Type B pancreatic cell (in vitro differentiated cells): ENCODE measurements around the gene UQCR10. TPM values are rescaled to one million over a fixed set of nuclear protein-coding genes. Genes with fewer than 3 reads are reported as not detected.
A peak's percentile ranks its signal among the peaks of the same experiment; 100 is the strongest.

Source experiments
- DNase-seq: peaks from one replicate; pipeline ENCODE4 v3.0.0; 2021; ENCODE audit warnings: mixed read lengths; ENCODE audit not compliant: unreplicated experiment; ENCODE audit errors: extremely low spot score
- H3K27ac Mint-ChIP-seq: 2 replicates; pipeline ENCODE4 v1.8.0; 2021; ENCODE audit warnings: mild to moderate bottlenecking, mixed read lengths
- H3K27me3 Mint-ChIP-seq: 2 replicates; pipeline ENCODE4 v1.8.0; 2021; ENCODE audit warnings: mixed read lengths
- H3K36me3 Mint-ChIP-seq: 2 replicates; pipeline ENCODE4 v1.8.0; 2021; ENCODE audit warnings: mixed read lengths
- H3K4me1 Mint-ChIP-seq: one replicate; pipeline ENCODE4 v1.8.0; 2021; ENCODE audit warnings: mixed read lengths; ENCODE audit not compliant: unreplicated experiment
- H3K4me3 Mint-ChIP-seq: 2 replicates; pipeline ENCODE4 v1.8.0; 2021; ENCODE audit warnings: mild to moderate bottlenecking, mixed read lengths
- H3K9me3 Mint-ChIP-seq: 2 replicates; pipeline ENCODE4 v1.8.0; 2021; ENCODE audit warnings: mixed read lengths
- CTCF ChIP-seq: fragments of 200-600 bp; sonication (generic); conservative IDR thresholded peaks from 2 replicates; pipeline ENCODE4 v1.5.0; 2021; ENCODE audit warnings: antibody characterized with exemption, mild to moderate bottlenecking
- long read RNA-seq: library from polyadenylated mRNA; unstranded; transcript quantifications from one replicate; pipeline ENCODE4 v2.0.0, GENCODE V29; 2020
- total RNA-seq: library from RNA; stranded (reverse); gene quantifications from 2 replicates; pipeline ENCODE4 v1.2.1, GENCODE V29; 2021; ENCODE audit warnings: low replicate concordance

UQCR10 gene
- 137 and 155 TPM in 2 replicates for total RNA-seq
- long read RNA-seq, transcript UQCR10-202 (2 exons, 584 nt), result minor isoform, 12 of 121 reads
- long read RNA-seq, transcript UQCR10-201 (2 exons, 916 nt), result major isoform, 106 of 121 reads
- long read RNA-seq, partial matches to known transcripts, result 0 of 121 reads
- long read RNA-seq, other reads (novel, unspliced or antisense), result 3 of 121 reads

GRCh38 chr22:29767171-29768051 lies at the start of gene UQCR10:
UQCR10 (plus strand) TSS chr22:29767369; CDS start chr22:29767399, 30 bp downstream.
- Mint-ChIP-seq H3K9me3 (peaks cover 4% of the 10 kb centered on the region), H3K27ac (peak within 1 kb of the TSS; percentile 96)
- no peak for TF ChIP-seq CTCF

GRCh38 chr22:29717789-29718188 lies 49.4 kb upstream of the UQCR10 start:
- no peak for TF ChIP-seq CTCF
- H3K4me3 Mint-ChIP-seq, result no peak overlapping the region
- H3K27ac Mint-ChIP-seq, result no peak overlapping the region
- H3K4me1 Mint-ChIP-seq, result peaks cover 11% of the 10 kb centered on the region
- no peak for DNase-seq
- H3K27me3 Mint-ChIP-seq, result peaks cover 64% of the 10 kb centered on the region
- no peaks in the 10 kb centered on the region for H3K9me3 Mint-ChIP-seq
- H3K36me3 Mint-ChIP-seq, result no peaks in the 10 kb centered on the region

More at GRCh38 chr22:29767171-29768051, at the start of gene UQCR10:
- no peaks in the 10 kb centered on the region for H3K27me3 Mint-ChIP-seq
- DNase-seq, result peak; percentile 92
- peaks cover 14% of the 10 kb centered on the region for H3K4me1 Mint-ChIP-seq
- peak within 1 kb of the TSS; percentile 100 for H3K4me3 Mint-ChIP-seq
- peaks cover 22% of the 10 kb centered on the region for H3K36me3 Mint-ChIP-seq

- TF ChIP-seq CTCF, result no peak
- H3K4me3 Mint-ChIP-seq, result peak overlapping the region; percentile 73
- no peaks in the 10 kb centered on the region for H3K9me3 Mint-ChIP-seq
- peaks cover 7% of the 10 kb centered on the region for H3K4me1 Mint-ChIP-seq
- no peaks in the 10 kb centered on the region for H3K36me3 Mint-ChIP-seq
- DNase-seq, result no peak
- no peak overlapping the region for H3K27ac Mint-ChIP-seq
- H3K27me3 Mint-ChIP-seq, result peaks cover 73% of the 10 kb centered on the region
Observed at GRCh38 chr22:29718949-29719898, 47.9 kb upstream of the UQCR10 start.

- Mint-ChIP-seq H3K9me3 (no peaks in the 10 kb centered on the region), H3K27ac (no peak within 1 kb of the TSS), H3K4me1 (peaks cover 7% of the 10 kb centered on the region), H3K27me3 (peaks cover 70% of the 10 kb centered on the region), H3K4me3 (peak within 1 kb of the TSS; percentile 73), H3K36me3 (no peaks in the 10 kb centered on the region)
- TF ChIP-seq CTCF, result no peak
- DNase-seq, result no peak
Observed at GRCh38 chr22:29719899-29720645, 47.1 kb upstream of the UQCR10 start, which contains the start of gene CABP7. CABP7 (plus strand) TSS chr22:29720003; CDS start chr22:29720425, 422 bp downstream.
